ENCODE data around the gene FUT8.
"Not testable (repeated sequence)": the region's sequence is repeated elsewhere in the genome, so short reads cannot be mapped to it uniquely, and the experiment has no call there.

Gene FUT8

DNA sequence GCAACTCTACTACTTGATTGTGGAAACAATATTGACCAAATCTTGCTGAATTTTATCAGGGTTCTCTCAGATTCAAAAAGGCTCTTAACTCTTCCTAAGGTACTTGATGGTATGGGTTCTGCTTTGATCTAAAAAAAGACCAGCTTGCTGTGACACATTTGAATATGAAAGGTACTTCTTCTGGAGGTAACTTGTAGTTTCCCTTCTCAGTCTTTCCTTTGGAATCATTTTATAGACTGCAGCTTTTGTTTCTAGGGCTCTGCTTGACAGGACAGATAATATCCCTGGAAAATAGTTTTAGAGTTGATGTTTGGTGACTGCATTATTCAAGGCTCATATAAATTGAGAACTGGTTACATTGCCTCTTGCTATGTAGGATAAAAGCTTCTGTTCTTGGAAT lies 251.9 kb downstream of the FUT8 start:
- H3K9me3 ChIP-seq (ENCODE audit: severe bottlenecking) = no peaks in the 10 kb centered on the region
- no peak overlapping the region for H3K4me3 ChIP-seq (ENCODE audit: low read depth, low read length)
- no peak for DNase-seq
- no peaks in the 10 kb centered on the region for H3K27me3 ChIP-seq (ENCODE audit: insufficient read depth, low read depth, severe bottlenecking)
- TF ChIP-seq, protein P1, sequence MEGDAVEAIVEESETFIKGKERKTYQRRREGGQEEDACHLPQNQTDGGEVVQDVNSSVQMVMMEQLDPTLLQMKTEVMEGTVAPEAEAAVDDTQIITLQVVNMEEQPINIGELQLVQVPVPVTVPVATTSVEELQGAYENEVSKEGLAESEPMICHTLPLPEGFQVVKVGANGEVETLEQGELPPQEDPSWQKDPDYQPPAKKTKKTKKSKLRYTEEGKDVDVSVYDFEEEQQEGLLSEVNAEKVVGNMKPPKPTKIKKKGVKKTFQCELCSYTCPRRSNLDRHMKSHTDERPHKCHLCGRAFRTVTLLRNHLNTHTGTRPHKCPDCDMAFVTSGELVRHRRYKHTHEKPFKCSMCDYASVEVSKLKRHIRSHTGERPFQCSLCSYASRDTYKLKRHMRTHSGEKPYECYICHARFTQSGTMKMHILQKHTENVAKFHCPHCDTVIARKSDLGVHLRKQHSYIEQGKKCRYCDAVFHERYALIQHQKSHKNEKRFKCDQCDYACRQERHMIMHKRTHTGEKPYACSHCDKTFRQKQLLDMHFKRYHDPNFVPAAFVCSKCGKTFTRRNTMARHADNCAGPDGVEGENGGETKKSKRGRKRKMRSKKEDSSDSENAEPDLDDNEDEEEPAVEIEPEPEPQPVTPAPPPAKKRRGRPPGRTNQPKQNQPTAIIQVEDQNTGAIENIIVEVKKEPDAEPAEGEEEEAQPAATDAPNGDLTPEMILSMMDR (IDR thresholded peaks at IDR 0.05; ENCODE audit: low read depth, low read length) = no peak
- H3K36me3 ChIP-seq = no peaks in the 10 kb centered on the region
- no peak overlapping the region for H3K27ac ChIP-seq

DNA sequence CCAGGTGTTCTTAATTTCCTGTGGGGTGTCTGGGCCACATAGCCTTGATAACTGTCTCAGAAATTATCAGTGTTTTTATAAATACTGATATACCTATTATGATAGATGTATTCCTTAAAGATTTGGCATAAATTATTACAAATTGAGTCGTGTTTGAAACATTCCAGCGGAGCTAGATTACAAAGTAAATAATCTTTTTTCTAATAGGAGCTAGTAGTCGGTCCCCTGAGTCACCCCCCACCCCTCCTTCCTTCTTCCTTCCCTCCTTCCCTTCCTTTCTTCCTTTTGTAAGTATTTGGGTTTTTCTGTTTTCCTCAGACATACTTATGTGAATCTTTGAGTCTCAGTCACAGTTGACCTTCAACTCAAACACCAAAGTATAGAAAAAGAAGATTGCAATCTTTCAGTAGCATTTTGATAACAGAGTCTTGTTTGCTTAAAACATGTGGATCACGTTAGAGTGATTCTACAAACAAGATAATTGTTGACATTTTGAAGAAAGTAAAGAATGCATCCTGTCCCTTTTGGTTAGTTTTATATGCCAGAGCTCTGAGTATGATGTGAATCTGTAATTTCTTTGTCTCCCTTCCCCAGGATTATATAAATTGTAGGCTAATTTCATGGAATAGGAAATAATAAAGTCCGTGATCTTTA lies 264.0 kb downstream of the FUT8 start:
- TF ChIP-seq, protein P1 (IDR thresholded peaks at IDR 0.05; ENCODE audit: low read depth, low read length) = no peak
- Histone ChIP-seq H3K27ac (no peak overlapping the region), H3K36me3 (no peaks in the 10 kb centered on the region), H3K9me3 (ENCODE audit: severe bottlenecking) (no peaks in the 10 kb centered on the region), H3K27me3 (ENCODE audit: insufficient read depth, low read depth, severe bottlenecking) (no peaks in the 10 kb centered on the region), H3K4me3 (ENCODE audit: low read depth, low read length) (no peak overlapping the region)
- no peak for DNase-seq

DNA sequence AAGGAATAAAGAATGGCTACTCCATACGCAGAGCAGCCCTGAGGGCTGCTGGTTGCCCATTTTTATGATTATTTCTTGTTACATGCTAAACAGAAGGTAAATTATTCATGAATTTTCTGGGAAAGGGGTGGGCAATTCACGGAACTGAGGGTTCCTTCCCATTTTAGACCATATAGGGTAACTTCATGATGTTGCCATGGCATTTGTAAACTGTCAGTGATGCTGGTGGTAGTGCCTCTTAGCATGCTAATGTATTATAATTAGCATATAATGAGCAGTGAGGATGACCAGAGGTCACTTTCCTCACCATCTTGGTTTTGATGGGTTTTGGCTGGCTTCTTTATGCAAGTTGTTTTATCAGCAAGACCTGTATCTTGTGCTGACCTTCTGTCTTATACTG lies 273.0 kb downstream of the FUT8 start:
- Histone ChIP-seq H3K27me3 (ENCODE audit: insufficient read depth, low read depth, severe bottlenecking) (no peaks in the 10 kb centered on the region), H3K4me3 (ENCODE audit: low read depth, low read length) (no peak overlapping the region), H3K36me3 (no peaks in the 10 kb centered on the region), H3K27ac (no peak overlapping the region), H3K9me3 (ENCODE audit: severe bottlenecking) (no peaks in the 10 kb centered on the region)
- TF ChIP-seq, protein P1 (IDR thresholded peaks at IDR 0.05; ENCODE audit: low read depth, low read length) = no peak
- no peak for DNase-seq

DNA sequence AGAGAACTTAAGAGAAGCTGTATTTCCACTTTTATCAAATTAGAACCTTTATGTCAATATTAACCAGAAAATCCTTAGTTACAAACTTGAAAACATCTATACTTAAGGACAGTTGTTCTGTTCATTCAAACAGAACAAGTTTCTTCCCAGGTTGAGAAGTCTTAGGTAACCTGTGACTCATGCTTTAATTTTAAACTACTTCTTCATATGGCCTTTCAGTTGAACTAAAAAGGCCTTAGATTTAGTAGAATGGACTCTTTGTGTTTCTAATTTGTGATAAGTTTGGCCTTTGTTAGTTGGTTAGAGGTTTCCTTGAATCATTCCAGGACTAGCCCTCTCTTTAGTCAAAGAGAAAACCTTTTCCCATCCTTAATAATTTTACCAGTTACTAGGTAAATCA lies 274.2 kb downstream of the FUT8 start:
- TF ChIP-seq, protein P1 (IDR thresholded peaks at IDR 0.05; ENCODE audit: low read depth, low read length) = no peak
- Histone ChIP-seq H3K27me3 (ENCODE audit: insufficient read depth, low read depth, severe bottlenecking) (no peaks in the 10 kb centered on the region), H3K36me3 (no peaks in the 10 kb centered on the region), H3K27ac (no peak overlapping the region), H3K4me3 (ENCODE audit: low read depth, low read length) (no peak overlapping the region), H3K9me3 (ENCODE audit: severe bottlenecking) (no peaks in the 10 kb centered on the region)
- no peak for DNase-seq

DNA sequence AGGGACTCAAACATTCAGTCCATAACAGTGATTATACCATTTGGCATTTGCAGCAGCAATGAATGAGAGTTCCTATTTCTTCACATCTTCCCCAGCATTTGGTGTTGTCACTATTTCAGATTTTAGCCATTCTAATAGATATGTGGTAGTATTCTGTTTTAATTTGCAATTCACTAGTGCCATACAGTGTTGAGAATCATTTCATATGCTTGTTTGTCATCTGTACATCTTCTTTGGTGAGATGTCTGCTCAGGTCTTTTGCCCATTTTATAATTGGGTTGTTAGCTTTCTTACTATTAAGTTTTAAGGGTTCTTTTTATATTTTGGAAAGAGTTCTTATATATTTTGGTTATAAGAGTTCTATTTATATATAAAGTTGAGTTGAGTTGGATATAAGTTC lies 276.5 kb downstream of the FUT8 start:
- no peaks in the 10 kb centered on the region for H3K27me3 ChIP-seq (ENCODE audit: insufficient read depth, low read depth, severe bottlenecking)
- no peaks in the 10 kb centered on the region for H3K36me3 ChIP-seq
- TF ChIP-seq, protein P1 (IDR thresholded peaks at IDR 0.05; ENCODE audit: low read depth, low read length) = no peak
- no peak overlapping the region for H3K4me3 ChIP-seq (ENCODE audit: low read depth, low read length)
- no peak overlapping the region for H3K27ac ChIP-seq
- no peak for DNase-seq
- peaks cover 3% of the 10 kb centered on the region for H3K9me3 ChIP-seq (ENCODE audit: severe bottlenecking)

DNA sequence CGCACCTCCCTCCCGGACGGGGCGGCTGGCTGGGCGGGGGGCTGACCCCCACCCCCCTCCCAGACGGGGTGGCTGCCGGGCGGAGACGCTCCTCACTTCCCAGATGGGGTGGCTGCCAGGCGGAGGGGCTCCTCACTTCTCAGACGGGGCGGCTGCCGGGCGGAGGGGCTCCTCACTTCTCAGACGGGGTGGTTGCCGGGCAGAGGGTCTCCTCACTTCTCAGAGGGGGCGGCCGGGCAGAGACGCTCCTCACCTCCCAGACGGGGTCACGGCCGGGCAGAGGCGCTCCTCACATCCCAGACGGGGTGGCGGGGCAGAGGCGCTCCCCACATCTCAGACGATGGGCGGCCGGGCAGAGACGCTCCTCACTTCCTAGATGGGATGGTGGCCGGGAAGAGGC lies 280.0 kb downstream of the FUT8 start:
- not testable (repeated sequence) for H3K9me3 ChIP-seq (ENCODE audit: severe bottlenecking); H3K27ac ChIP-seq; H3K36me3 ChIP-seq; H3K4me3 ChIP-seq (ENCODE audit: low read depth, low read length); H3K27me3 ChIP-seq (ENCODE audit: insufficient read depth, low read depth, severe bottlenecking); DNase-seq
